OCI-LY7 (cell line): ENCODE data around the gene SLC1A3. TPM values are rescaled to one million over a fixed set of nuclear protein-coding genes. Genes with fewer than 3 reads are reported as not detected.

Source experiments
- Bru-seq: library from RNA; stranded (reverse); fragments of 400-500 nt; gene quantifications from one replicate; lab custom pipeline; 2021; lab: Mats Ljungman, UMichigan
- BruChase-seq, 2 experiments: library from RNA; stranded (reverse); fragments of 400-500 nt; gene quantifications; one replicate each; lab custom pipeline; 2021; lab: Mats Ljungman, UMichigan
- BruUV-seq: library from RNA; stranded (reverse); fragments of 400-500 nt; replicated peaks from 2 replicates; lab custom pipeline; 2021; lab: Mats Ljungman, UMichigan
- CTCF ChIA-PET: fragments of 300-600 bp; sonication (Branson Sonifier 250); formaldehyde crosslinking; loops from one replicate; lab custom pipeline; 2022; ENCODE audit warnings: antibody characterized with exemption; ENCODE audit not compliant: unreplicated experiment; lab: Charles Lee
- POLR2A ChIA-PET: fragments of 300-600 bp; sonication (Branson Sonifier 250); formaldehyde crosslinking; loops from one replicate; lab custom pipeline; 2022; ENCODE audit warnings: antibody characterized with exemption; lab: Charles Lee
- DNase-seq: peaks from one replicate; pipeline ENCODE4 v3.0.0-alpha.2; 2015; ENCODE audit warnings: low spot score
- H2AFZ ChIP-seq: fragments of 200-600 bp; sonication (generic), shearing (Covaris generic); 2 replicates; pipeline ENCODE4 v1.6.1; 2014; ENCODE audit warnings: mild to moderate bottlenecking, antibody characterized with exemption, low read length, moderate library complexity
- H3K27ac ChIP-seq: fragments of 200-600 bp; sonication (generic); 2 replicates; pipeline ENCODE4 v1.5.1; 2014; ENCODE audit warnings: mixed run types, low read depth, mild to moderate bottlenecking, moderate library complexity, low read length, inconsistent platforms; ENCODE audit not compliant: poor library complexity, severe bottlenecking
- H3K36me3 ChIP-seq: fragments of 200-600 bp; sonication (generic); 2 replicates; pipeline ENCODE4 v1.6.1; 2014; ENCODE audit warnings: mild to moderate bottlenecking, antibody characterized with exemption, low read length, moderate library complexity, mixed read lengths; ENCODE audit not compliant: insufficient read depth
- H3K4me1 ChIP-seq: fragments of 200-600 bp; sonication (generic); 2 replicates; pipeline ENCODE4 v1.5.1; 2014; ENCODE audit warnings: mild to moderate bottlenecking, low read length; ENCODE audit not compliant: insufficient read depth, poor library complexity, severe bottlenecking
- H3K4me2 ChIP-seq: fragments of 200-600 bp; sonication (generic); 2 replicates; pipeline ENCODE4 v1.6.1; 2014; ENCODE audit warnings: mild to moderate bottlenecking, low read length
- H3K4me3 ChIP-seq: fragments of 200-600 bp; sonication (generic); 2 replicates; pipeline ENCODE4 v1.5.1; 2014; ENCODE audit warnings: mild to moderate bottlenecking, low read depth, low read length; ENCODE audit not compliant: poor library complexity, severe bottlenecking
- H3K79me2 ChIP-seq: fragments of 200-600 bp; sonication (generic); 2 replicates; pipeline ENCODE4 v1.6.1; 2016; ENCODE audit warnings: low read depth, mild to moderate bottlenecking, low read length, moderate library complexity, mixed read lengths; ENCODE audit not compliant: insufficient read depth
- H3K9me2 ChIP-seq: fragments of 200-600 bp; sonication (generic); 2 replicates; pipeline ENCODE4 v1.6.1; 2016; ENCODE audit warnings: mild to moderate bottlenecking, low read length, mixed read lengths; ENCODE audit not compliant: insufficient read depth
- H3K9me3 ChIP-seq: fragments of 200-600 bp; sonication (generic); 2 replicates; pipeline ENCODE4 v1.6.1; 2014; ENCODE audit warnings: mild to moderate bottlenecking, mixed run types, low read length, mixed read lengths
- H4K20me1 ChIP-seq: fragments of 200-600 bp; sonication (generic); 2 replicates; pipeline ENCODE4 v1.6.1; 2014; ENCODE audit warnings: mild to moderate bottlenecking, antibody characterized with exemption, low read length, moderate library complexity, mixed read lengths; ENCODE audit not compliant: insufficient read depth
- CTCF ChIP-seq: fragments of 200-600 bp; sonication (generic); conservative IDR thresholded peaks from 2 replicates; pipeline ENCODE4 v1.5.1; 2014; ENCODE audit warnings: mild to moderate bottlenecking, antibody characterized with exemption, low read length, moderate library complexity, mixed read lengths
- EZH2phosphoT487 ChIP-seq: fragments of 200-600 bp; sonication (generic); IDR thresholded peaks from 2 replicates; pipeline ENCODE4 v1.6.1; 2018; ENCODE audit warnings: low read depth, borderline replicate concordance, mild to moderate bottlenecking, mixed run types, antibody characterized with exemption, low read length, moderate library complexity, mixed read lengths
- intact Hi-C: fragments of 100-400 bp; cut with micrococcal nuclease; formaldehyde crosslinking; loops from one replicate; pipeline ENCODE4 v1.10.0; 2022; ENCODE audit not compliant: unreplicated experiment
- long read RNA-seq: library from polyadenylated mRNA; stranded (forward); transcript quantifications from one replicate; pipeline ENCODE4 v2.0.0, GENCODE V29; 2022
- total RNA-seq, 2 experiments: library from RNA; depleted of rRNA in 1 of 2; stranded (reverse); fragments of >200 nt in 1 of 2; shearing (Covaris generic) in 1 of 2; gene quantifications; 2 replicates each; pipeline ENCODE4 v1.2.3, GENCODE V29; 2014 to 2022

Gene SLC1A3
- not detected in 2 replicates for total RNA-seq (2014; rRNA removed; shearing (Covaris generic))
- not detected in 2 replicates for total RNA-seq (2022)
- Bru-seq, nascent RNA, result percentile 4 among the genes with signal in this experiment
- BruChase-seq, experiment 1, labeled RNA remaining after a 6-hour chase, result not detected
- percentile 2 among the genes with signal in this experiment for BruChase-seq, experiment 2, labeled RNA remaining after a 2-hour chase
- long read RNA-seq, result 0 reads

- ChIA-PET CTCF (no interaction called here), POLR2A (interaction anchor here (0.7 to 1.0 kb wide), 2 partner anchors 14 to 17 kb away, joined by 3 read pairs; no protein-coding TSS in a partner anchor)
- H3K9me3 ChIP-seq, result no peaks in the 10 kb centered on the region
- no peak within 1 kb of the TSS for H3K27ac ChIP-seq
- H3K36me3 ChIP-seq, result no peaks in the 10 kb centered on the region
- no peaks in the 10 kb centered on the region for H3K79me2 ChIP-seq
- peak within 1 kb of the TSS; percentile 58 for H3K4me2 ChIP-seq
- DNase-seq, result no peak
- H2AFZ ChIP-seq, result peak within 1 kb of the TSS; percentile 62
- no peaks in the 10 kb centered on the region for H4K20me1 ChIP-seq
- TF ChIP-seq EZH2phosphoT487 (no peak), CTCF (no peak)
- intact Hi-C loops, result no loop called here
- H3K4me3 ChIP-seq, result peak within 1 kb of the TSS; percentile 26
- no peaks in the 10 kb centered on the region for H3K4me1 ChIP-seq
- no peaks in the 10 kb centered on the region for H3K9me2 ChIP-seq
- BruUV-seq, result no TSS peak
Observed at GRCh38 chr5:36606428-36607113, at the start of gene SLC1A3. SLC1A3 (plus strand) TSS chr5:36606606; CDS start chr5:36608424, 1,818 bp downstream.

GRCh38 chr5:36558641-36559040 is 47.8 kb upstream of the SLC1A3 start:
- no peak for TF ChIP-seq EZH2phosphoT487
- TF ChIP-seq CTCF, result no peak
- POLR2A ChIA-PET, result no interaction called here
- Histone ChIP-seq H3K9me2 (no peaks in the 10 kb centered on the region), H3K79me2 (no peaks in the 10 kb centered on the region), H3K4me2 (no peak overlapping the region), H3K36me3 (no peaks in the 10 kb centered on the region), H3K9me3 (no peaks in the 10 kb centered on the region), H3K4me1 (no peaks in the 10 kb centered on the region), H3K4me3 (no peak overlapping the region), H3K27ac (no peak overlapping the region), H2AFZ (no peak overlapping the region), H4K20me1 (no peaks in the 10 kb centered on the region)
- DNase-seq, result no peak
- BruUV-seq, result no TSS peak
- intact Hi-C loops, result no loop called here
- CTCF ChIA-PET, result no interaction called here

- POLR2A ChIA-PET, result no interaction called here
- H3K9me2 ChIP-seq, result no peaks in the 10 kb centered on the region
- H3K27ac ChIP-seq, result no peak overlapping the region
- intact Hi-C loops, result no loop called here
- no peak overlapping the region for H3K4me3 ChIP-seq
- no peak overlapping the region for H3K4me2 ChIP-seq
- H4K20me1 ChIP-seq, result no peaks in the 10 kb centered on the region
- H2AFZ ChIP-seq, result no peak overlapping the region
- DNase-seq, result no peak
- BruUV-seq, result no TSS peak
- no peaks in the 10 kb centered on the region for H3K9me3 ChIP-seq
- H3K79me2 ChIP-seq, result no peaks in the 10 kb centered on the region
- TF ChIP-seq CTCF, result no peak
- no peak for TF ChIP-seq EZH2phosphoT487
- H3K36me3 ChIP-seq, result no peaks in the 10 kb centered on the region
- no peaks in the 10 kb centered on the region for H3K4me1 ChIP-seq
- CTCF ChIA-PET, result no interaction called here
Observed at GRCh38 chr5:36561601-36562000, 44.8 kb upstream of the SLC1A3 start.
